Activated naive CD4-positive, alpha-beta T cell treated with anti-CD3 and anti-CD28 coated beads, Interleukin-2, amount 50 U/mL, for 24 hours (primary cell): Measurements from ENCODE around the gene ZBTB5.
"Not testable (repeated sequence)": the region's sequence is repeated elsewhere in the genome, so short reads cannot be mapped to it uniquely, and the experiment has no call there.

ENCODE experiments used
- H3K27ac Mint-ChIP-seq: one replicate; pipeline ENCODE4 v1.8.0; 2021; ENCODE audit warnings: mild to moderate bottlenecking, mixed read lengths
- H3K27me3 Mint-ChIP-seq: one replicate; pipeline ENCODE4 v1.8.0; 2021; ENCODE audit warnings: mixed read lengths
- H3K36me3 Mint-ChIP-seq: one replicate; pipeline ENCODE4 v1.8.0; 2021; ENCODE audit warnings: mixed read lengths
- H3K4me1 Mint-ChIP-seq: one replicate; pipeline ENCODE4 v1.8.0; 2021; ENCODE audit warnings: mixed read lengths
- H3K4me3 Mint-ChIP-seq: one replicate; pipeline ENCODE4 v1.8.0; 2021; ENCODE audit warnings: mild to moderate bottlenecking, mixed read lengths
- H3K9me3 Mint-ChIP-seq: one replicate; pipeline ENCODE4 v1.8.0; 2021; ENCODE audit warnings: mixed read lengths

The ZBTB5 gene

GRCh38 chr9:37498457-37498856, 33.2 kb upstream of the ZBTB5 start:
- Mint-ChIP-seq H3K4me3 (no peak overlapping the region), H3K36me3 (peaks cover 21% of the 10 kb centered on the region), H3K27ac (no peak overlapping the region)

DNA sequence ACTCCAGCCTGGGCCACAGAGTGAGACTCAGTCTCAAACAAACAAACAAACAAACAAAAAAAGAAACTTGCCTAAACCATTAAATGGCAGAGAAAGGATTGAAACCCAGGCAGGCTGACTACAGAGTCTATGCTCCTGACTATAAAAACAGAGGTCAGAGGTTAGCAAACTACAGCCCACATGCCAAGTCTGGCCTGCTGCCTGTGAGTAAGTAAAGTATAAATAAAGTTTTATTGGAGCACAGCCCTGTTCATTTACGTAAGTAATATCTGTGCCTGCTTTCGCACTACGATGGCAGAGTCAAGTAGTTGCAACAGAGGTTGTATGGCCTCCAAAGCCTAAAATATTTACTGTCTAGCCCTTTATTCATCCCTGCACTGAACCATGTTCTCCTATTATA, 32.1 kb upstream of the ZBTB5 start:
- H3K4me1 Mint-ChIP-seq = no peaks in the 10 kb centered on the region
- H3K27me3 Mint-ChIP-seq = no peaks in the 10 kb centered on the region
- no peaks in the 10 kb centered on the region for H3K9me3 Mint-ChIP-seq
- H3K27ac Mint-ChIP-seq = no peak overlapping the region
- peaks cover 22% of the 10 kb centered on the region for H3K36me3 Mint-ChIP-seq
- H3K4me3 Mint-ChIP-seq = no peak overlapping the region

More at GRCh38 chr9:37498457-37498856, 33.2 kb upstream of the ZBTB5 start:
- H3K4me1 Mint-ChIP-seq = peaks cover 6% of the 10 kb centered on the region
- no peaks in the 10 kb centered on the region for H3K27me3 Mint-ChIP-seq
- no peaks in the 10 kb centered on the region for H3K9me3 Mint-ChIP-seq

GRCh38 chr9:37496020-37496419, 30.8 kb upstream of the ZBTB5 start:
- Mint-ChIP-seq H3K27me3 (no peaks in the 10 kb centered on the region), H3K9me3 (no peaks in the 10 kb centered on the region), H3K4me1 (peaks cover 6% of the 10 kb centered on the region), H3K4me3 (no peak overlapping the region), H3K36me3 (peaks cover 18% of the 10 kb centered on the region), H3K27ac (no peak overlapping the region)

GRCh38 chr9:37495571-37495970, 30.3 kb upstream of the ZBTB5 start:
- Mint-ChIP-seq H3K4me1 (peaks cover 11% of the 10 kb centered on the region), H3K36me3 (peaks cover 18% of the 10 kb centered on the region), H3K27me3 (no peaks in the 10 kb centered on the region)

DNA sequence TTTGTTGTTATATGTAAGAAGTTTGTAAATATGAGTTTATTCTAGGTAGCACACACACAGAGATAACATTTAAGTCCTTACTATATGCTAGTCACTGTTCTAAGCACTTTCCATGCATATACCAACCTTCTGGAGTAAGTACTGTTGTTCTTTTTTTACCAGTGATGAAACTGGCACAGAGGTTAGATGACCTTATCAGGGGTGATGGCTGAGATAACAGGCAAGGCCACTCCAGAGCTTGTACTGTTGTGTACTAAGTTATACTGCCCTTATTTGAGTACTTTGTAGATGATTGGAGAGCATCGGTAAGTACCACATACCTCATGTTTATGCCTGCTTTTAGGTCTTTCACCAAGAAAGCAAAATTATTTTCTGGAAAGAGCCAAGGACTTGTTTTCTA, 26.7 kb upstream of the ZBTB5 start:
- Mint-ChIP-seq H3K27ac (no peak overlapping the region), H3K4me1 (peaks cover 36% of the 10 kb centered on the region), H3K4me3 (no peak overlapping the region), H3K27me3 (no peaks in the 10 kb centered on the region), H3K9me3 (no peaks in the 10 kb centered on the region), H3K36me3 (peaks cover 19% of the 10 kb centered on the region)

More at GRCh38 chr9:37495571-37495970, 30.3 kb upstream of the ZBTB5 start:
- no peaks in the 10 kb centered on the region for H3K9me3 Mint-ChIP-seq
- no peak overlapping the region for H3K27ac Mint-ChIP-seq
- no peak overlapping the region for H3K4me3 Mint-ChIP-seq

DNA sequence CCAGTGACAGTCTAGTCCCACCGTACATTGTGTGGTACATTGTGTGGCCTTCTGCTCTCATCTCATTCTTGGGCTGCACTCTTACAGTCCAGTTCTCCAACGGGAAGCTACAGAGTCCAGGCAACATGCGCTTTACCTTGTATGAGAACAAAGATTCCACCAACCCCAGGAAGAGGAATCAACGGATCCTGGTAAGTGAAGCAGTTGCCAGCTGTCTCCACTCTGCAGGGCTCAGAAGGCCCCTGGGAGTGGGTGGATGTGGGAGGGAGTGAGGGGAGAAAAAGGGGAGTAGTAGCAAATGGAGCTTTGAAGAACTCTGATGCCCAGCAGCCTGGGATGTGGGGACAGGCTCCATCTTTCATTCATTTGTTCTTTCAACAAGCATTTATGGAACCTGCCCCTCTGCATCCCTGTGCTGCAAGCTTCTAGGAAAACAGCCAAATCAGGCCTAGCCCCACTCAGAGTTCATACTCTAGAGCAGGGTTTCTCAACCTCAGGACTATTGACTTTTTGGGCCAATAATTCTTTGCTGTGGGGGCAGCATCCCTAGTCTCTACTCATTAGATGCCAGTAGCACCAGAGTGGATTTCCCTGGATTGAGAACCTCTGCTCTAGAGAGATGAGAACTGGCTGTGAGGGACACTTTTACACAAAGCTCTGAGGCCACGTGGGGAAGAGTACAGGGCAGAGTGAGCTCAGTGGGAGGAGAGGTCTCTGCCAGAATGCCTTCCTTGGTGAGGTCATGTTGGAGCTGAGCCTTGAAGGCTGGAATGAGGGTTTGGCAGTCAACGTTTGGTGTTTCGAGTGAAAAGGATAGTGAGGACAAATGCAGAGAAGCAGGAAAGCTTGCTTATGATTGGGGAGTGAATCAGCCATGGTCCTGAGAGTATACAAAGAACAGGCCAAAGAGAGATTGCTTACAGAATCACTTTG, 21.6 kb upstream of the ZBTB5 start:
- Mint-ChIP-seq H3K27ac (peak overlapping the region; percentile 83), H3K9me3 (no peaks in the 10 kb centered on the region), H3K36me3 (peaks cover 7% of the 10 kb centered on the region), H3K4me3 (peak overlapping the region; percentile 93), H3K27me3 (no peaks in the 10 kb centered on the region), H3K4me1 (peaks cover 49% of the 10 kb centered on the region)

- peak overlapping the region; percentile 93 for H3K4me3 Mint-ChIP-seq
- peaks cover 7% of the 10 kb centered on the region for H3K36me3 Mint-ChIP-seq
- peaks cover 46% of the 10 kb centered on the region for H3K4me1 Mint-ChIP-seq
- peak overlapping the region; percentile 83 for H3K27ac Mint-ChIP-seq
- H3K27me3 Mint-ChIP-seq = peaks cover 6% of the 10 kb centered on the region
- no peaks in the 10 kb centered on the region for H3K9me3 Mint-ChIP-seq
These were observed 21.0 kb upstream of the ZBTB5 start for GRCh38 chr9:37486256-37486615.

DNA sequence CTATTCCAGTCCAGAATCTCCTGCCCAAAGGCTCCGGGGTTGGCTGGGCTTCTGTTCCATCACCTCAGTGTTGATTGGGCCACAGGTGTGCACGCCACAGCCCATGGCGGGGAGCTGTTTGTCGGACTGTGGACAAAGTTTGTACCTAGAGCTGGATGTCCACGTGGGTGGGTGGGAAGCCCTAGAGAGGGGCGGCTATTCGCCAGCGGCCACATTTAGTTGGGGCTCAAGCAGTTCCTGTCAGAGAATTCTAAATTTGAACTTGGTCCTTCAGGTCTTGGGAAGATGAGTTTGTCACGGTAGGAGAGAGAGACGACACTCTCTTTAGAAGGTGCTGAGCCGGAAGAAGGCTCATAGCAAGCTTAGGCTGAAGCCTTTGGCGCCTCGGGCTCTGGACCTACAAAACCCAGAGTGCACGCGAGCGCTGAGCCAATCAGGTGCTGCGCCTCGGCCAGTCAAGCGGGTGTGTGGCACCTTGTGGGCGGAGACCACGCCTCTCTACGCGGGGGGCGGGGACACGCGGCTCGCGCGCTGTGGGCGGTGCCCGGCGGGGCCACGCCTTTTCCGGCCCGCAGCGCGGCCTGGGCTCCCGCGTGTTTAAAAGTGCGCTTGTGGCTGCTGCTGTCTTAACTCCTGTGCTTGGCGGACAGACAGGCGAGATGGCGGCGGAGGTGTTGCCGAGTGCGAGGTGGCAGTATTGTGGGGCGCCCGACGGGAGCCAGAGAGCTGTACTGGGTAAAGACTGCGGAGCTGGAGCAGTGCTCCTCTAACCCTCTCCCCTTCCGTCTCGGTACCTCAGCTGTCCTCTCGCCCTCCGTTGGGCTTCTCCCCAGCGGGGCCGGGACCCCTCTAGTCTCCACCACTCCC, 20.4 kb upstream of the ZBTB5 start, which contains the start of gene POLR1E:
Gene POLR1E (plus strand): TSS at position 560 of the 867 bp plus-strand sequence. CDS start 100 bp downstream, at position 660.
- peak within 1 kb of the TSS; percentile 93 for H3K4me3 Mint-ChIP-seq
- H3K4me1 Mint-ChIP-seq = peaks cover 40% of the 10 kb centered on the region

GRCh38 chr9:37480759-37481158, 15.5 kb upstream of the ZBTB5 start:
- Mint-ChIP-seq H3K4me3 (no peak overlapping the region), H3K27me3 (peaks cover 13% of the 10 kb centered on the region), H3K9me3 (no peaks in the 10 kb centered on the region), H3K27ac (no peak overlapping the region), H3K4me1 (peaks cover 10% of the 10 kb centered on the region), H3K36me3 (no peaks in the 10 kb centered on the region)

More for the DNA sequence above, 20.4 kb upstream of the ZBTB5 start, which contains the start of gene POLR1E:
- Mint-ChIP-seq H3K9me3 (no peaks in the 10 kb centered on the region), H3K36me3 (peaks cover 7% of the 10 kb centered on the region), H3K27me3 (peaks cover 6% of the 10 kb centered on the region), H3K27ac (peak within 1 kb of the TSS; percentile 91)

DNA sequence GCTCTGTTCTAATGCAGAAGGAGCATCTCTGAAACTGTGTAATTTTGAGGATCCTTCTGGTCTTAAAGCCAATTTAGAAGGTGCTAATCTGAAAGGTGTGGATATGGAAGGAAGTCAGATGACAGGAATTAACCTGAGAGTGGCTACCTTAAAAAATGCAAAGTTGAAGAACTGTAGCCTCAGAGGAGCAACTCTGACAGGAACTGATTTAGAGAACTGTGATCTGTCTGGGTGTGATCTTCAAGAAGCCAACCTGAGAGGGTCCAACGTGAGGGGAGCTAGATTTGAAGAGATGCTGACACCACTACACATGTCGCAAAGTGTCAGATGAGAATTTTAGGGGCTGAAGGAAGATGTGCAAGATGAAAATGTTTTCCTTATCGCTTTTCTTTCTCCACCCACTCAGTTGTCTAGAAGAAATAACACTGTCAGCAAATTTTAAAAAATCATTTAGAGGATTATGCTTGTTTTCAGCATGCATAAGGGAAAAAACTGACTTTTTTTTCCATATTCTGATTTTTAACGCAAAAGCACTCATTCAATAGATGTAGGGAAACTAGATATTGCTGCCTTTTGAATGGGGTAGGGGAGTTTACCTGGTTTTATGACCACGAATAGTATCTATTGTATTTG, 12.9 kb upstream of the ZBTB5 start:
- not testable (repeated sequence) for H3K27ac Mint-ChIP-seq

DNA sequence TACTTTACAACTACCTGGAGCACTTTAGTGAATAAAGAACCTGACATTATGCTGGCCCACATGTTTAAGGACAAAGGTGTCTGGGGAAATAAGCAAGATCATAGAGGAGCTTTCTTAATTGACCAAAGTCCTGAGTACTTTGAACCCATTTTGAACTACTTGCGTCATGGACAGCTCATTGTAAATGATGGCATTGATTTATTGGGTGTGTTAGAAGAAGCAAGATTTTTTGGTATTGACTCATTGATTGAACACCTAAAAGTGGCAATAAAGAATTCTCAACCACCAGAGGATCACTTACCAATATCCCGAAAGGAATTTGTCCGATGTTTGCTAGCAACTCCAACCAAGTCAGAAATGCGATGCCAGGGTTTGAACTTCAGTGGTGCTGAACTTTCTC, 12.2 kb upstream of the ZBTB5 start:
- not testable (repeated sequence) for H3K4me1 Mint-ChIP-seq, H3K36me3 Mint-ChIP-seq

More for the DNA sequence above, 12.9 kb upstream of the ZBTB5 start:
- H3K4me1 Mint-ChIP-seq, H3K9me3 Mint-ChIP-seq, H3K4me3 Mint-ChIP-seq, H3K36me3 Mint-ChIP-seq: not testable (repeated sequence)
- H3K27me3 Mint-ChIP-seq = peaks cover 13% of the 10 kb centered on the region

GRCh38 chr9:37476930-37477329, 11.7 kb upstream of the ZBTB5 start:
- Mint-ChIP-seq H3K4me1 (peaks cover 6% of the 10 kb centered on the region), H3K27me3 (peaks cover 13% of the 10 kb centered on the region), H3K27ac (no peak overlapping the region), H3K4me3 (no peak overlapping the region), H3K36me3 (no peaks in the 10 kb centered on the region), H3K9me3 (peaks cover 5% of the 10 kb centered on the region)

More for the DNA sequence above, 12.2 kb upstream of the ZBTB5 start:
- not testable (repeated sequence) for H3K4me3 Mint-ChIP-seq, H3K27ac Mint-ChIP-seq, H3K9me3 Mint-ChIP-seq
- H3K27me3 Mint-ChIP-seq = peaks cover 13% of the 10 kb centered on the region

- Mint-ChIP-seq H3K27ac (no peak overlapping the region), H3K4me3 (no peak overlapping the region), H3K4me1 (peaks cover 14% of the 10 kb centered on the region), H3K36me3 (no peaks in the 10 kb centered on the region), H3K9me3 (peaks cover 5% of the 10 kb centered on the region), H3K27me3 (peaks cover 3% of the 10 kb centered on the region)
These were observed 9.2 kb upstream of the ZBTB5 start for GRCh38 chr9:37474438-37474837.

GRCh38 chr9:37473982-37474381, 8.7 kb upstream of the ZBTB5 start:
- H3K36me3 Mint-ChIP-seq, H3K9me3 Mint-ChIP-seq, H3K27me3 Mint-ChIP-seq, H3K4me3 Mint-ChIP-seq, H3K27ac Mint-ChIP-seq: not testable (repeated sequence)
- peaks cover 14% of the 10 kb centered on the region for H3K4me1 Mint-ChIP-seq

DNA sequence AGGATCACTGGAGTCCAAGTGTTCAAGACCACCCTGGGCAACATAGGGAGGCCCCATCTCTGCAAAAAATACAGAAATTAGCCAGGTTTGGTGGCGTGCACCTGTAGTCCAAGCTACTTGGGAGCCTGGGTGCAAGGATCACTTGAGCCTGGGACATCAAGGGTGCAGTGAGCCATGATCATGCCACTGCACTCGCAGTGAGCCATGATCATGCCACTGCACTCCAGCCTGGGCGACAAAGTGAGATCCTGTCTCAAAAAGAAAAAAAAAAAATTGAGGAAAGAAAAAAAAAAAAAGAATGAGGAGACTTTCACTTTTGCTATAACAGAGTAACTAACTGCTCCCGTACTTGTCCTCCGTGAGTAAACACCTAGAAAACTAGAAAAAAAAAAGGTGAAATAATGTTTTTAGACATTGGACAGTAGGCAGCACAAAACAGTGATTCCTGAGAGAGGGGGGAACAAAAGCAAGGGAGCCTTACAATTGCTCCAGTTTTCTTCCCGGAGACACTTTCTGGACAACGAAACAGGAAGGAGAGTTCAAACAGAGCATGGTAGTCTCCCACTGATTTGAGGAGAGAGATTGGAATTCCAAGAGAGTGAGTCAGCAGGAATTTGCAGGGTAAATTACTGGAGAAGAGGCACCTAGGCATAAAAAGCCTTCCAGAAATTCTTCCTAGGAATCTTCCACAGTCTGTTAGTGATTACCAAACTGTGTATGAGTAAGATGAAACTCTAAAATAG, 6.9 kb upstream of the ZBTB5 start:
- Mint-ChIP-seq H3K36me3 (no peaks in the 10 kb centered on the region), H3K27ac (peak overlapping the region; percentile 90), H3K4me3 (peak overlapping the region; percentile 84), H3K27me3 (no peaks in the 10 kb centered on the region), H3K4me1 (peaks cover 14% of the 10 kb centered on the region), H3K9me3 (peaks cover 5% of the 10 kb centered on the region)
